OCI-LY3 (cell line): ENCODE measurements around the gene SLC16A5.

Experiments used
- CTCF ChIP-seq: fragments of 200-600, 300-600 bp; sonication (generic); IDR thresholded peaks from 2 replicates; pipeline ENCODE4 v1.5.1; 2014; ENCODE audit warnings: antibody characterized with exemption, low read length, low read depth
- EZH2phosphoT487 ChIP-seq: fragments of 200-600 bp; shearing (Covaris generic); IDR thresholded peaks from 2 replicates; pipeline ENCODE4 v1.6.1; 2018; ENCODE audit warnings: antibody characterized with exemption, mixed run types, low read depth

- no peak for TF ChIP-seq CTCF
- TF ChIP-seq EZH2phosphoT487 = no peak
Measured at GRCh38 chr17:75129576-75129975, 41.8 kb downstream of the SLC16A5 start.
